GM19193 (cell line): ENCODE data around the gene FSIP1.

Source experiments
- POLR2A ChIP-seq: IDR thresholded peaks from 4 replicates; pipeline ENCODE4 v1.6.1; 2011; ENCODE audit not compliant: insufficient read depth, insufficient read length; ENCODE audit errors: extremely low read depth

FSIP1 gene

GRCh38 chr15:39582286-39582976, 200.2 kb downstream of the FSIP1 start:
- no peak for TF ChIP-seq POLR2A

GRCh38 chr15:39581793-39582285, 200.8 kb downstream of the FSIP1 start:
- TF ChIP-seq POLR2A = no peak

- no peak for TF ChIP-seq POLR2A
These were observed 201.3 kb downstream of the FSIP1 start for GRCh38 chr15:39581242-39581792.

GRCh38 chr15:39580485-39581241, 202.0 kb downstream of the FSIP1 start, which contains the start of gene THBS1:
Gene THBS1, plus strand, starts transcription at chr15:39581079. Its CDS starts 779 bp downstream, at chr15:39581858.
- TF ChIP-seq POLR2A = no peak

- TF ChIP-seq POLR2A = no peak
These were observed 202.5 kb downstream of the FSIP1 start for GRCh38 chr15:39580117-39580484.

GRCh38 chr15:39579487-39580116, 203.0 kb downstream of the FSIP1 start:
- no peak for TF ChIP-seq POLR2A

- no peak for TF ChIP-seq POLR2A
These were observed 203.7 kb downstream of the FSIP1 start for GRCh38 chr15:39578851-39579486.

GRCh38 chr15:39575180-39575579, 207.5 kb downstream of the FSIP1 start:
- no peak for TF ChIP-seq POLR2A

GRCh38 chr15:39574427-39574826, 208.2 kb downstream of the FSIP1 start:
- no peak for TF ChIP-seq POLR2A

GRCh38 chr15:39573844-39574243, 208.8 kb downstream of the FSIP1 start:
- TF ChIP-seq POLR2A = no peak

- TF ChIP-seq POLR2A = no peak
These were observed 209.4 kb downstream of the FSIP1 start for GRCh38 chr15:39573287-39573686.

GRCh38 chr15:39565851-39566250, 216.8 kb downstream of the FSIP1 start:
- TF ChIP-seq POLR2A = no peak

GRCh38 chr15:39564972-39565665, 217.5 kb downstream of the FSIP1 start:
- TF ChIP-seq POLR2A = no peak

GRCh38 chr15:39558421-39558820, 224.2 kb downstream of the FSIP1 start:
- no peak for TF ChIP-seq POLR2A
